ACHN (cell line): ENCODE measurements around the gene LHFPL5.

Experiments used
- DNase-seq: peaks from one replicate; pipeline ENCODE4 v3.0.0-alpha.2; 2015
- in situ Hi-C: cut with HindIII; loops from 2 replicates; pipeline ENCODE4 v1.10.0; 2017; ENCODE audit warnings: low sequenced_read_pairs, low pct_ligation_motif_present, low pct_unique_long_range_greater_than_20kb

Gene LHFPL5

GRCh38 chr6:35787266-35788218 is 17.6 kb upstream of the LHFPL5 start:
- no peak for DNase-seq
- in situ Hi-C loops = no loop called here

DNA sequence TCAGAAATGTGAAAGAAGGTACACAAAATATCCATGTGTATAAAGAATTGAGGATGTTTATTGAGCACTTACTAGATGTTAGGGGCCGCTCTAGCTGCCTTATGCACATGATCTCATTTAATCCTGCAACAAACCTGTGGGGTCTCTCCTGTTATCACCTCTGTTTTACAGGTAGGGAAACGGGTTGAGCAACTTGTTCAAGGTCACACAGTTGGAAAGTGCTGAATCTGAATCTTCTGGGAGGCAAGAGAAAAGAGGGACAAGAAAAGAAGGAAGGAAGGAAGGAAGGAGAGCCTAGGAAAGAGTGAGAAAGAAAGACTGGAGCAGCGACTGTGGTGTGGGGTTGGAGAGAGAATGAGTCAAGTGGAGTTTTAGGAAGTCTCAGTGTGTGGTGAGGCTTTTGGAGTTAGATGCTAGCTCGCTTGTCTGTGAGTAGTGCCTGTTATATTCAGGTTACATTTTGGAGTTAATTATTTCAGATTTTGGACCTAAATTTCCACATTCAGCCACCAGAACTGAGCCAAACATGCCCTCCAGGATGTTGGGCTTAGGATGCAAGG is 16.6 kb upstream of the LHFPL5 start:
- DNase-seq = no peak
- in situ Hi-C loops = no loop called here

DNA sequence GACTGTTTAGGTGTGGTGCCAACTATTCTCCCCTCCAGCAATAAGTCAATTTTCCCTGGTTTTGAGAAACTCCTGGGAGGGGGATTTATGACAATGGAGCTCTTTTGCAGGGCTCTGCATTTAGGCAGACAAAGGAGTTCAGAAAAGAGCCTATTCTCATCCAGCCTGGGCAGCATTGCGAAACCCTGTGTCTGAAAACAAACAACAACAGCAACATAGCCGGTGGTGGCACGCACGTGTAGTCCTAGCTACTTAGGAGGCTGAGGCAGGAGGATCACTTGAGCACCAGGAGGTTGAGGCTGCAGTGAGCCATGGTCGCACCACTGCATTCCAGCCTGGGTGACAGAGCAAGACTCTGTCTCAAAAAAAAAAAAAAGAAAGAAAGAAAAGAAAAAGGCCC is 14.5 kb upstream of the LHFPL5 start:
- DNase-seq = no peak
- in situ Hi-C loops = no loop called here

GRCh38 chr6:35794536-35795452 is 10.4 kb upstream of the LHFPL5 start:
- DNase-seq = no peak
- in situ Hi-C loops = no loop called here

GRCh38 chr6:35795453-35796071 is 9.6 kb upstream of the LHFPL5 start:
- in situ Hi-C loops = no loop called here
- no peak for DNase-seq

GRCh38 chr6:35796236-35796635 is 8.9 kb upstream of the LHFPL5 start:
- DNase-seq = no peak
- in situ Hi-C loops = no loop called here

GRCh38 chr6:35797837-35798526 is 7.2 kb upstream of the LHFPL5 start:
- no peak for DNase-seq
- in situ Hi-C loops = no loop called here

DNA sequence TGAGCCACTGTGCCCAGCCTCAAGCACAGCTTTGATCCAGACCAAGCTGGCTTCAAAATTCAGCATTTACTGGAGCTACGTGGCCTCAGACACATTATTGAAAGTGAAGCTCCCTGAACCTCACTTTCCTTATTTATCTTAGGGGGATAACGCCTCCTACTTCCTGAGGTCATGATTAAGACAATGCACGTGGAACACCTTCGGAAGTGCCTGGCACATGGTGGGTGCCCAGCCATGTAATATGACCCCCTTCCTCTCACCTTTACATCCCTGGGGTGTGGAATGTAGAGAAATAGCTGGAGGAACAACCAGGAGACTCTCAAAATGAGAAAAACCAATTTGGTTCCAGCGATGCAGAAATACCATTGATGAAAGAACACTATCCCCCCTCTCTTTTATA is 6.4 kb upstream of the LHFPL5 start:
- DNase-seq = no peak
- in situ Hi-C loops = no loop called here

GRCh38 chr6:35801148-35801547 is 4.0 kb upstream of the LHFPL5 start:
- no peak for DNase-seq
- in situ Hi-C loops = no loop called here

DNA sequence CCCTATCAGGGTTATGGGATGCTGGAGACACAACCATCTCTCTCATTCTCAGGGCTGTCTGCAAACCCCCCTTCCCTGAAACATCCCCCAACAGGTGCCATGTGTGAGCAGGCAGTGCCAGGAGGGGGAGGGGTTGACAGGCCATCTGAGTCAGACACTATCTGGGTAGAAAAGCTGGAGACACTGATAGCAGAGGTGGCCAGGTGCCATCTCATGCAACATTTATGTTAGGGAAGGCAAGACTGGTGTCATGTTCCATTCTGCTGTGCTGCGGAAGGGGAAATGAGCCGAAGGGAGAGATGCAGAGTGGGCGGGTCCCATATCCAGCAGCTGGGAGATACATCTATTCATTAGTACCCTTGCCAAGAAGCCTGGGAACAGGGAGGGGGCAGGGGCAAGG is 3.5 kb downstream of the LHFPL5 start:
- in situ Hi-C loops = no loop called here
- no peak for DNase-seq

- in situ Hi-C loops = no loop called here
- DNase-seq = no peak
Observed at GRCh38 chr6:35809809-35810208, 4.7 kb downstream of the LHFPL5 start.

DNA sequence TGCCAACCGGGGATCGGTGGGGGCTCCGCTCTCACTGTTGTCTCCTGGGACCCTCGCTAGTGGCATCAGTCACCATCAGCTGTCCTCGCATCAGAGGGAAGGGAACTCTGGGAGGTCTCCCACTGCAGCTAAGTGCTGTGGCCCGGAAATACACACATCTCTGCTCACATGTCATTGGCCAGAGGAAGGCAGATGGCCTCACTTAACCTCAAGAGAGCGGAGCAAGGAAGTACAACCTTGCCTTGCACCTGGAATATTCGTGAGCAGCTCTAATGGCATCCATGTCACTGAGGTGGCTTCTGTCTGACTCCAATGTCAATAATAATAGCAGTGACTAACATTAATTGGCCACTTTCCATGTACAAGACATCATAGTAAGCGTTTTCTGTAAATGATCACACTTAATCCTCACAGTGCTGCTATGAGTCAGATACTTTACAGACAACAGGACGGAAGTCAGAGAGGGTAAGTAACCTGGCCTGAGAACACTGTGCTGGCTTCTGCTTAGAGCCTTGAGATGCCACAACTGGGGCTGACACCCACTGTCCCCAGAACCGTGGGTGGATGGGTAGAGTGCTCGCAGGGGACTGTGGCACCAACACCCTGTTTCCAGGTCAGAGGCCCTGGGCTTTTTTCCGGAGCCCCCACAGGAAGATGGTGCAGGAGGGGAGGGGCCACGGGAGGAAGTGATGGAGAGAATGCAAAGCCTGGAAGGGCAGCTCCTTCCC is 6.0 kb downstream of the LHFPL5 start:
- in situ Hi-C loops = no loop called here
- peak; percentile 83 for DNase-seq

- DNase-seq = no peak
- in situ Hi-C loops = no loop called here
Observed at GRCh38 chr6:35811699-35811995, 6.5 kb downstream of the LHFPL5 start.

- in situ Hi-C loops = no loop called here
Observed at GRCh38 chr6:35817515-35817914, 12.4 kb downstream of the LHFPL5 start.

GRCh38 chr6:35823601-35824000 is 18.4 kb downstream of the LHFPL5 start:
- in situ Hi-C loops = no loop called here
- no peak for DNase-seq

More at GRCh38 chr6:35817515-35817914, 12.4 kb downstream of the LHFPL5 start:
- no peak for DNase-seq

DNA sequence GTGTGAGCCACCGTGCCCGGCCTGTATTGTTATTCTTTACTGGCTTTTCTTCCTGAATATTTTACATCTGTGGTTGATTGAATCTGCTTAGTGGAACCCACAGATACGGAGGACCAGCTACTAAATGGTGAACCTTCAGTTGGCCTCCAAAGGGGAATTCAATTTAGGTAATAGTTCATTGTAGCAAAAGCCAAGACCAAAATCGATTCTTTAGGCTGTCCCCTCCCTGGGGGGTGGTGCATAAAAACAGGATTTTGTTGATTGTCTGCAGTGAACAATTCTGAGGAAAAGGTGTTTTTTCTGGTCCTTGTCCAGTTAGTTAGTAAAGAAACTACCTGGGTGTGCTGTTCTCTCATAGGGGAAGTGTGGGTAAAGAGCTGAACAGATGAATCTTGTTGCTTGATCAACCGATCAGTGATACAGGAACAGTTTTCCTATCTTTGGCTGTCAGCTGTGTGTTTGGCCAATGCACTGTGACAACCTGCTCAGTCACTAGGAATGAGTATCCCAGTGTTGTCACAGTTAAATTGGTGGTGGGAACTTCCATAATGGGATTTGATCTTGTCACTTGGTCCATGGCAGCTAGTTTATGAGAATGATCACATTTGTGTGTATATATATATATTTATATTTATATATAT is 19.5 kb downstream of the LHFPL5 start:
- no peak for DNase-seq
- in situ Hi-C loops = no loop called here

GRCh38 chr6:35829306-35829705 is 24.2 kb downstream of the LHFPL5 start:
- DNase-seq = no peak
- in situ Hi-C loops = no loop called here
